ENCODE measurements around the gene CAPN11.

Gene CAPN11

GRCh38 chr6:44151348-44152108 lies 7.1 kb upstream of the CAPN11 start (continued):
- TF ChIP-seq ZNF266 (tag by site-specific recombination; IDR thresholded peaks at IDR 0.05; ENCODE audit: low read depth) (no peak), ZSCAN23 (tag by site-specific recombination; IDR thresholded peaks at IDR 0.05) (no peak), ZBTB17 (tag by site-specific recombination; IDR thresholded peaks at IDR 0.05) (peak; percentile 90), ZNF488 (tag by site-specific recombination; IDR thresholded peaks at IDR 0.05) (no peak), ZNF596 (tag by site-specific recombination; IDR thresholded peaks at IDR 0.05) (no peak), ZNF692 (tag by site-specific recombination; IDR thresholded peaks at IDR 0.05) (0 out of 2 replicates have a peak, but pooled peaks have one; percentile 20), REPIN1 (tag by site-specific recombination; IDR thresholded peaks at IDR 0.05; ENCODE audit: low read depth) (no peak), ZNF366 (tag by site-specific recombination; conservative IDR thresholded peaks at IDR 0.05) (no peak), ZNF324 (tag by site-specific recombination; IDR thresholded peaks at IDR 0.05) (peak; percentile 73; the same call in 1 of the 2 replicates), ZFP3 (tag by site-specific recombination; IDR thresholded peaks at IDR 0.05; ENCODE audit: low read depth) (no peak), INSM2 (tag by site-specific recombination; IDR thresholded peaks at IDR 0.05) (no peak), ZNF639 (tag by site-specific recombination; IDR thresholded peaks at IDR 0.05) (no peak), ZNF404 (tag by site-specific recombination; IDR thresholded peaks at IDR 0.05) (no peak), ZNF292 (tag by site-specific recombination; IDR thresholded peaks at IDR 0.05; ENCODE audit: borderline replicate concordance, low read depth) (no peak), ZNF132 (tag by site-specific recombination; IDR thresholded peaks at IDR 0.05; ENCODE audit: borderline replicate concordance) (no peak), ZNF350 (tag by site-specific recombination; IDR thresholded peaks at IDR 0.05) (no peak), YY1 (tag by site-specific recombination; IDR thresholded peaks at IDR 0.05) (no peak), ZNF433 (tag by site-specific recombination; IDR thresholded peaks at IDR 0.05; ENCODE audit: low read depth) (no peak), BCL11A (tag by site-specific recombination; IDR thresholded peaks at IDR 0.05; ENCODE audit: low read depth) (no peak), ZNF23 (tag by site-specific recombination; IDR thresholded peaks at IDR 0.05; ENCODE audit: borderline replicate concordance) (no peak), OSR2 (tag by site-specific recombination; IDR thresholded peaks at IDR 0.05) (no peak), ATF2 (tag by site-specific recombination; IDR thresholded peaks at IDR 0.05; ENCODE audit: low read depth) (peak; percentile 84), ZNF521 (tag by site-specific recombination; IDR thresholded peaks at IDR 0.05) (no peak), MYNN (tag by site-specific recombination; IDR thresholded peaks at IDR 0.05; ENCODE audit: borderline replicate concordance) (no peak), ZNF155 (tag by site-specific recombination; IDR thresholded peaks at IDR 0.05) (no peak), CTCF (tag by site-specific recombination; IDR thresholded peaks at IDR 0.05) (peak; percentile 99)
- TF ChIP-seq, protein P1, sequence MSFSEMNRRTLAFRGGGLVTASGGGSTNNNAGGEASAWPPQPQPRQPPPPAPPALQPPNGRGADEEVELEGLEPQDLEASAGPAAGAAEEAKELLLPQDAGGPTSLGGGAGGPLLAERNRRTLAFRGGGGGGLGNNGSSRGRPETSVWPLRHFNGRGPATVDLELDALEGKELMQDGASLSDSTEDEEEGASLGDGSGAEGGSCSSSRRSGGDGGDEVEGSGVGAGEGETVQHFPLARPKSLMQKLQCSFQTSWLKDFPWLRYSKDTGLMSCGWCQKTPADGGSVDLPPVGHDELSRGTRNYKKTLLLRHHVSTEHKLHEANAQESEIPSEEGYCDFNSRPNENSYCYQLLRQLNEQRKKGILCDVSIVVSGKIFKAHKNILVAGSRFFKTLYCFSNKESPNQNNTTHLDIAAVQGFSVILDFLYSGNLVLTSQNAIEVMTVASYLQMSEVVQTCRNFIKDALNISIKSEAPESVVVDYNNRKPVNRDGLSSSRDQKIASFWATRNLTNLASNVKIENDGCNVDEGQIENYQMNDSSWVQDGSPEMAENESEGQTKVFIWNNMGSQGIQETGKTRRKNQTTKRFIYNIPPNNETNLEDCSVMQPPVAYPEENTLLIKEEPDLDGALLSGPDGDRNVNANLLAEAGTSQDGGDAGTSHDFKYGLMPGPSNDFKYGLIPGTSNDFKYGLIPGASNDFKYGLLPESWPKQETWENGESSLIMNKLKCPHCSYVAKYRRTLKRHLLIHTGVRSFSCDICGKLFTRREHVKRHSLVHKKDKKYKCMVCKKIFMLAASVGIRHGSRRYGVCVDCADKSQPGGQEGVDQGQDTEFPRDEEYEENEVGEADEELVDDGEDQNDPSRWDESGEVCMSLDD (tag by site-specific recombination; IDR thresholded peaks at IDR 0.05) = no peak; the same call in none of the 2 replicates

All from HEK293 (cell line).